Measurements from ENCODE around the gene ACSM2A. TPM values are rescaled to one million over a fixed set of nuclear protein-coding genes. Genes with fewer than 3 reads are reported as not detected.

Gene ACSM2A
- total RNA-seq, 1 experiment from 2014 or later = not detected

- Mint-ChIP-seq H3K27me3 (ENCODE audit: low read depth) (peaks cover 5% of the 10 kb centered on the region), H3K36me3 (ENCODE audit: insufficient read depth in 1 of 3, low read depth in 3 of 3) (no peaks in the 10 kb centered on the region; a peak in 4 of 7 replicates), H3K4me1 (no peaks in the 10 kb centered on the region), H3K4me3 (no peak overlapping the region), H3K9me3 (peaks cover 61 to 72% of the 10 kb centered on the region in 2 experiments), H3K27ac (no peak overlapping the region)
- no peak overlapping the region for H2BK15ac ChIP-seq (ENCODE audit: low read depth, low read length)
- no peak overlapping the region for H3K4ac ChIP-seq (ENCODE audit: low read depth, low read length)
- H2BK120ac ChIP-seq (ENCODE audit: low read depth, low read length, poor library complexity, severe bottlenecking) = no peak overlapping the region
- H3K27me3 ChIP-seq (ENCODE audit: insufficient read depth, low read length) = no peaks in the 10 kb centered on the region
- no peaks in the 10 kb centered on the region for H3K4me1 ChIP-seq (ENCODE audit: insufficient read depth, low read length)
- no peak overlapping the region for H4K91ac ChIP-seq (ENCODE audit: insufficient read length, low read depth, low read length)
- no peak overlapping the region for H2BK20ac ChIP-seq (ENCODE audit: low read depth, low read length, poor library complexity, severe bottlenecking)
- no peak overlapping the region for H3K27ac ChIP-seq (ENCODE audit: insufficient read length, low read depth, low read length)
- H3K23ac ChIP-seq (ENCODE audit: insufficient read length, low read depth, low read length) = no peak overlapping the region
- DNase-seq = no peak
- no peaks in the 10 kb centered on the region for H3K79me1 ChIP-seq (ENCODE audit: insufficient read depth, low read depth, low read length, poor library complexity, severe bottlenecking)
- no peak overlapping the region for H2BK12ac ChIP-seq (ENCODE audit: insufficient read length, low read depth, low read length)
- no peak overlapping the region for H2AFZ ChIP-seq (ENCODE audit: low read length)
- no peak overlapping the region for H4K5ac ChIP-seq (ENCODE audit: insufficient read length, low read depth, low read length)
- no peak overlapping the region for H4K8ac ChIP-seq (replicated peaks; ENCODE audit: insufficient read length, low read depth, low read length)
- WGBS (ENCODE audit: extremely low coverage, insufficient read length, low lambda C conversion rate) = no CpG with 5 or more reads among the region's 3 CpGs
- H3K23me2 ChIP-seq (ENCODE audit: insufficient read length, low read depth, low read length, poor library complexity, severe bottlenecking) = no peaks in the 10 kb centered on the region
- no peak overlapping the region for H3K18ac ChIP-seq (ENCODE audit: insufficient read length, low read depth, low read length)
- H2BK5ac ChIP-seq (ENCODE audit: insufficient read length, low read length) = no peak overlapping the region
- no peak overlapping the region for H3K56ac ChIP-seq (ENCODE audit: insufficient read length, low read depth, low read length)
- H4K20me1 ChIP-seq (ENCODE audit: control insufficient read depth, insufficient read depth, insufficient read length) = no peaks in the 10 kb centered on the region
- peaks cover 7% of the 10 kb centered on the region for H3K9me3 ChIP-seq (ENCODE audit: control insufficient read depth, low read depth, low read length)
- no peak overlapping the region for H2AK5ac ChIP-seq (ENCODE audit: insufficient read length, low read length)
- no peaks in the 10 kb centered on the region for H3K79me2 ChIP-seq (ENCODE audit: insufficient read depth, low read length)
- no peak overlapping the region for H3T11ph ChIP-seq (ENCODE audit: low read length)
- TF ChIP-seq, protein P1, sequence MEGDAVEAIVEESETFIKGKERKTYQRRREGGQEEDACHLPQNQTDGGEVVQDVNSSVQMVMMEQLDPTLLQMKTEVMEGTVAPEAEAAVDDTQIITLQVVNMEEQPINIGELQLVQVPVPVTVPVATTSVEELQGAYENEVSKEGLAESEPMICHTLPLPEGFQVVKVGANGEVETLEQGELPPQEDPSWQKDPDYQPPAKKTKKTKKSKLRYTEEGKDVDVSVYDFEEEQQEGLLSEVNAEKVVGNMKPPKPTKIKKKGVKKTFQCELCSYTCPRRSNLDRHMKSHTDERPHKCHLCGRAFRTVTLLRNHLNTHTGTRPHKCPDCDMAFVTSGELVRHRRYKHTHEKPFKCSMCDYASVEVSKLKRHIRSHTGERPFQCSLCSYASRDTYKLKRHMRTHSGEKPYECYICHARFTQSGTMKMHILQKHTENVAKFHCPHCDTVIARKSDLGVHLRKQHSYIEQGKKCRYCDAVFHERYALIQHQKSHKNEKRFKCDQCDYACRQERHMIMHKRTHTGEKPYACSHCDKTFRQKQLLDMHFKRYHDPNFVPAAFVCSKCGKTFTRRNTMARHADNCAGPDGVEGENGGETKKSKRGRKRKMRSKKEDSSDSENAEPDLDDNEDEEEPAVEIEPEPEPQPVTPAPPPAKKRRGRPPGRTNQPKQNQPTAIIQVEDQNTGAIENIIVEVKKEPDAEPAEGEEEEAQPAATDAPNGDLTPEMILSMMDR (conservative IDR thresholded peaks at IDR 0.05) = no peak
- no peak overlapping the region for H3K4me2 ChIP-seq (ENCODE audit: insufficient read depth, insufficient read length, low read length)
- no peak overlapping the region for H3K14ac ChIP-seq (ENCODE audit: insufficient read depth, low read length)
- H3K9ac ChIP-seq (ENCODE audit: extremely low read depth, insufficient read length, low read length) = no peak overlapping the region
Observed at GRCh38 chr16:20517149-20517548, 65.8 kb downstream of the ACSM2A start.
